Stomach (tissue), 4 donors: Measurements from ENCODE around the gene NUFIP2.

ENCODE experiments used
- POLR2A ChIP-seq, 4 donors: fragments of 450-650 bp; IDR thresholded peaks; one replicate each; pipeline ENCODE4 v1.6.1; 2016; ENCODE audit warnings: antibody characterized with exemption in 4 of 4, control low read depth in 2 of 4, mild to moderate bottlenecking in 1 of 4, moderate library complexity in 1 of 4
- TF ChIP-seq, protein P1 (sequence below), 7 experiments: fragments of 450-650 bp in 4 of 7; fragments of 200-600 bp in 3 of 7; sonication (generic) in 3 of 7; IDR thresholded peaks; one replicate each; pipeline ENCODE4 v1.5.1; 2016 to 2019; ENCODE audit warnings: antibody characterized with exemption in 7 of 7, control low read depth in 2 of 7, mild to moderate bottlenecking in 1 of 7

DNA sequence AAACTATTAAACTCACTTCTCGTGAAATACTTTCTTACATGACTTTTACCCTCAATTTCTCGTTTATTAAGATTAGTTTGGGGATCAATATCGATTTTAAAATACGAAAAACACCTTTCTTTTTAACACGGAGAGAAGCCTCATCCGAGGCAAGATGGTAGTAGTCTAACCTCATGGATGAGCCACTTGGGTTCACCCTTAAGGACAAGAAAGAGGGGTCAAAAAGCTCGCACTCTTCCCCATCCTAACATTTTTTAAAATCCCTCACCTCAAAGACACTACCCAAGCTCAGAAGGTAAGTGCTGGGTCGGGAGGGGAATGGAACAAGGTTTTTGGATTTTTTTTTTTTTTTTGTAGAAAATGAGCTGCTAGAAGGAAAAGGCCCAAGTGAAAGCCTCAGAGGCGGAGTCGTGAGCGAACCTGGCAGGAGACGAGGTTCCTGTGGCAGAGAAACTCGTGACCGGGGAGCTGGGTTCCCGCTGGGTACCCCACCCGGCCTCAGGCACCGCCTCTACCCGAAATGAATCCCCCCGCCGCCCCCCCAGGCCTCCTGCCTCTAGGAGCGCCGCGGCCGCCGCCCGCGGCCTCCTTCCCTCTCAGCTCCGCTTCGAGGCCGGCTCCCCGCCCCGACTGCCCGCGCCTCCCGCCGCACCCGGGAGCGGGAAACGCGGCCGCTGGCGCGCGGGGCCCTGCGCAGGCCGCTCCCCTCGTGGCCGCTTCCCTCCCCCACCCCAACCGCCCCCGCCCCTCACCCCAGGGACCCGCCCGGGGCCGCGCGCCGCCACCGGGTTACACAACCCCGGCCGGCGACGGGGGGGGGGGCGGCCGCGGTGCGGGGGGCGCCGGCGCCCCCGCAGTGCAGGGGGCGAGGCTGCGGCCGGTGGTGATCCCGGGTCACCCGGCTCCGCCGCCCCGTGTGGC, 1.6 kb downstream of the NUFIP2 start:
- TF ChIP-seq, protein P1, sequence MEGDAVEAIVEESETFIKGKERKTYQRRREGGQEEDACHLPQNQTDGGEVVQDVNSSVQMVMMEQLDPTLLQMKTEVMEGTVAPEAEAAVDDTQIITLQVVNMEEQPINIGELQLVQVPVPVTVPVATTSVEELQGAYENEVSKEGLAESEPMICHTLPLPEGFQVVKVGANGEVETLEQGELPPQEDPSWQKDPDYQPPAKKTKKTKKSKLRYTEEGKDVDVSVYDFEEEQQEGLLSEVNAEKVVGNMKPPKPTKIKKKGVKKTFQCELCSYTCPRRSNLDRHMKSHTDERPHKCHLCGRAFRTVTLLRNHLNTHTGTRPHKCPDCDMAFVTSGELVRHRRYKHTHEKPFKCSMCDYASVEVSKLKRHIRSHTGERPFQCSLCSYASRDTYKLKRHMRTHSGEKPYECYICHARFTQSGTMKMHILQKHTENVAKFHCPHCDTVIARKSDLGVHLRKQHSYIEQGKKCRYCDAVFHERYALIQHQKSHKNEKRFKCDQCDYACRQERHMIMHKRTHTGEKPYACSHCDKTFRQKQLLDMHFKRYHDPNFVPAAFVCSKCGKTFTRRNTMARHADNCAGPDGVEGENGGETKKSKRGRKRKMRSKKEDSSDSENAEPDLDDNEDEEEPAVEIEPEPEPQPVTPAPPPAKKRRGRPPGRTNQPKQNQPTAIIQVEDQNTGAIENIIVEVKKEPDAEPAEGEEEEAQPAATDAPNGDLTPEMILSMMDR (IDR thresholded peaks at IDR 0.05): no peak
- no peak for TF ChIP-seq POLR2A (IDR thresholded peaks at IDR 0.05)
